Keratinocyte (primary cell): ENCODE data around the gene SEC14L5.

ENCODE experiments used
- EZH2 ChIP-seq: IDR thresholded peaks from one replicate; pipeline ENCODE4 v1.6.1; 2012; ENCODE audit warnings: inconsistent platforms, mild to moderate bottlenecking, low read length, moderate library complexity
- TF ChIP-seq, protein P1 (sequence below), 3 experiments: IDR thresholded peaks in 1 of 3; conservative IDR thresholded peaks in 1 of 3; optimal IDR thresholded peaks in 1 of 3; 2 replicates in 2 of 3; 3 replicates in 1 of 3; pipeline versions ENCODE3 to v1.5.1; 2011; ENCODE audit warnings: low read length in 3 of 3, mild to moderate bottlenecking in 3 of 3, moderate library complexity in 2 of 3, control low read depth in 1 of 3, inconsistent platforms in 1 of 3; ENCODE audit not compliant: insufficient read depth in 2 of 3; ENCODE audit errors: extremely low read depth in 1 of 3

- no peak for TF ChIP-seq EZH2
- TF ChIP-seq, protein P1, sequence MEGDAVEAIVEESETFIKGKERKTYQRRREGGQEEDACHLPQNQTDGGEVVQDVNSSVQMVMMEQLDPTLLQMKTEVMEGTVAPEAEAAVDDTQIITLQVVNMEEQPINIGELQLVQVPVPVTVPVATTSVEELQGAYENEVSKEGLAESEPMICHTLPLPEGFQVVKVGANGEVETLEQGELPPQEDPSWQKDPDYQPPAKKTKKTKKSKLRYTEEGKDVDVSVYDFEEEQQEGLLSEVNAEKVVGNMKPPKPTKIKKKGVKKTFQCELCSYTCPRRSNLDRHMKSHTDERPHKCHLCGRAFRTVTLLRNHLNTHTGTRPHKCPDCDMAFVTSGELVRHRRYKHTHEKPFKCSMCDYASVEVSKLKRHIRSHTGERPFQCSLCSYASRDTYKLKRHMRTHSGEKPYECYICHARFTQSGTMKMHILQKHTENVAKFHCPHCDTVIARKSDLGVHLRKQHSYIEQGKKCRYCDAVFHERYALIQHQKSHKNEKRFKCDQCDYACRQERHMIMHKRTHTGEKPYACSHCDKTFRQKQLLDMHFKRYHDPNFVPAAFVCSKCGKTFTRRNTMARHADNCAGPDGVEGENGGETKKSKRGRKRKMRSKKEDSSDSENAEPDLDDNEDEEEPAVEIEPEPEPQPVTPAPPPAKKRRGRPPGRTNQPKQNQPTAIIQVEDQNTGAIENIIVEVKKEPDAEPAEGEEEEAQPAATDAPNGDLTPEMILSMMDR (optimal IDR thresholded peaks at IDR 0.05 in 1 of 3, IDR thresholded peaks at IDR 0.05 in 1 of 3, conservative IDR thresholded peaks at IDR 0.05 in 1 of 3; ENCODE audit: extremely low read depth in 1 of 3, insufficient read depth in 2 of 3, low read length in 3 of 3), result no peak
Measured at GRCh38 chr16:4976611-4977145, 18.5 kb downstream of the SEC14L5 start.
